Measurements from ENCODE around the gene AMPD2.

Gene AMPD2

GRCh38 chr1:109613361-109614147, 6.1 kb upstream of the AMPD2 start:
- DNase-seq (ENCODE audit: low read depth, low spot score): peak; percentile 31
- H3K4me3 ChIP-seq (ENCODE audit: low read depth, low read length): no peak overlapping the region
- TF ChIP-seq, protein P1, sequence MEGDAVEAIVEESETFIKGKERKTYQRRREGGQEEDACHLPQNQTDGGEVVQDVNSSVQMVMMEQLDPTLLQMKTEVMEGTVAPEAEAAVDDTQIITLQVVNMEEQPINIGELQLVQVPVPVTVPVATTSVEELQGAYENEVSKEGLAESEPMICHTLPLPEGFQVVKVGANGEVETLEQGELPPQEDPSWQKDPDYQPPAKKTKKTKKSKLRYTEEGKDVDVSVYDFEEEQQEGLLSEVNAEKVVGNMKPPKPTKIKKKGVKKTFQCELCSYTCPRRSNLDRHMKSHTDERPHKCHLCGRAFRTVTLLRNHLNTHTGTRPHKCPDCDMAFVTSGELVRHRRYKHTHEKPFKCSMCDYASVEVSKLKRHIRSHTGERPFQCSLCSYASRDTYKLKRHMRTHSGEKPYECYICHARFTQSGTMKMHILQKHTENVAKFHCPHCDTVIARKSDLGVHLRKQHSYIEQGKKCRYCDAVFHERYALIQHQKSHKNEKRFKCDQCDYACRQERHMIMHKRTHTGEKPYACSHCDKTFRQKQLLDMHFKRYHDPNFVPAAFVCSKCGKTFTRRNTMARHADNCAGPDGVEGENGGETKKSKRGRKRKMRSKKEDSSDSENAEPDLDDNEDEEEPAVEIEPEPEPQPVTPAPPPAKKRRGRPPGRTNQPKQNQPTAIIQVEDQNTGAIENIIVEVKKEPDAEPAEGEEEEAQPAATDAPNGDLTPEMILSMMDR (IDR thresholded peaks at IDR 0.05; ENCODE audit: low read depth, low read length): no peak
- in situ Hi-C loops (cut with HindIII; ENCODE audit: low sequenced_read_pairs): no loop called here

GRCh38 chr1:109615879-109616278, 3.8 kb upstream of the AMPD2 start:
- TF ChIP-seq, protein P1 (IDR thresholded peaks at IDR 0.05; ENCODE audit: low read depth, low read length): no peak
- no peak for DNase-seq (ENCODE audit: low read depth, low spot score)
- in situ Hi-C loops (cut with HindIII; ENCODE audit: low sequenced_read_pairs): no loop called here
- H3K4me3 ChIP-seq (ENCODE audit: low read depth, low read length): no peak overlapping the region

DNA sequence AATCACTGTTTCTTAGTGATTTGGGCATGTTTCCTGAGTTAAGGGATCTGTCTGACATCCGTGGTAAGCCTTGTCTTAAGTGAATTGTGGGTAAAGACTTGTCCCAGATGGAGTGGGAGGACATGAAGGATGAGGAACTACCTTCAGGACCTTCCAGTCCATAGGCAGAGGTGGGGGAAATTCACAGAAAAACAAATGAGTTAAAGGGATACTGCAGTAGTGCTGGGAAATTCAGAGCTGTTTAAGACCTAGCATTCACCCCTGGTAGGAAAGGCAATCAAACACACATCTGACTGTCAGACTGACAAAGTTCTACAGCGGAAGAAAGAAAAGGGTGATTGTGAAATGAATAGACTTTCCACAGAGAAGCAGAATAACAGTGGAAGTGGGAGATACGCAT, 3.2 kb upstream of the AMPD2 start:
- no peak overlapping the region for H3K4me3 ChIP-seq (ENCODE audit: low read depth, low read length)
- in situ Hi-C loops (cut with HindIII; ENCODE audit: low sequenced_read_pairs): no loop called here

DNA sequence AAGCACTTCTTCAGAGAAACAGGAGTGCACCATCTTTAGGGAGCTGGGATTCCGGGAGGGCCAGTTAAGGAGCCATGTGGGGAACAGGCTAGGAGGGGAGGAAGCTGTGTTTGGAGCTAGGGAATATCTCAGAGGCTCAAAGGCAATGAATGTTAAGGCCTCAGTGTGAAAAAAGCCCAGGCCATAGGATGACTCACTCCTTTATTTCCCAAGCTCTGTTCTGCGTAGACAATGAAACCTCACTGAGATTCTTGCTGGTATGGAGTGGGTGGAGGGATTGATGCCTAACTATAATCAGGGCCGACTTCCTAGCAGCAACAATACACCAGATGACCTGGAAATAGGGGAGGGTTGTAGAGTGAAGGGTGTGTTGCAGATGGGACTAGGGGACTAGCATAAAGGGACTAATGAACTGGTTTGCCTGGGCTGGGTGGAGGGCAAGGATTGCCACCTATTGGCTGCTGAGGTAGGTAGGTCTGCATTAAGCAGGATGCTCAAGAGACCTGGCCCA, 2.3 kb upstream of the AMPD2 start:
- TF ChIP-seq, protein P1 (IDR thresholded peaks at IDR 0.05; ENCODE audit: low read depth, low read length): no peak
- in situ Hi-C loops (cut with HindIII; ENCODE audit: low sequenced_read_pairs): no loop called here
- DNase-seq (ENCODE audit: low read depth, low spot score): peak; percentile 88
- no peak overlapping the region for H3K4me3 ChIP-seq (ENCODE audit: low read depth, low read length)

More for the DNA sequence above, 3.2 kb upstream of the AMPD2 start:
- TF ChIP-seq, protein P1 (IDR thresholded peaks at IDR 0.05; ENCODE audit: low read depth, low read length): no peak
- DNase-seq (ENCODE audit: low read depth, low spot score): no peak

DNA sequence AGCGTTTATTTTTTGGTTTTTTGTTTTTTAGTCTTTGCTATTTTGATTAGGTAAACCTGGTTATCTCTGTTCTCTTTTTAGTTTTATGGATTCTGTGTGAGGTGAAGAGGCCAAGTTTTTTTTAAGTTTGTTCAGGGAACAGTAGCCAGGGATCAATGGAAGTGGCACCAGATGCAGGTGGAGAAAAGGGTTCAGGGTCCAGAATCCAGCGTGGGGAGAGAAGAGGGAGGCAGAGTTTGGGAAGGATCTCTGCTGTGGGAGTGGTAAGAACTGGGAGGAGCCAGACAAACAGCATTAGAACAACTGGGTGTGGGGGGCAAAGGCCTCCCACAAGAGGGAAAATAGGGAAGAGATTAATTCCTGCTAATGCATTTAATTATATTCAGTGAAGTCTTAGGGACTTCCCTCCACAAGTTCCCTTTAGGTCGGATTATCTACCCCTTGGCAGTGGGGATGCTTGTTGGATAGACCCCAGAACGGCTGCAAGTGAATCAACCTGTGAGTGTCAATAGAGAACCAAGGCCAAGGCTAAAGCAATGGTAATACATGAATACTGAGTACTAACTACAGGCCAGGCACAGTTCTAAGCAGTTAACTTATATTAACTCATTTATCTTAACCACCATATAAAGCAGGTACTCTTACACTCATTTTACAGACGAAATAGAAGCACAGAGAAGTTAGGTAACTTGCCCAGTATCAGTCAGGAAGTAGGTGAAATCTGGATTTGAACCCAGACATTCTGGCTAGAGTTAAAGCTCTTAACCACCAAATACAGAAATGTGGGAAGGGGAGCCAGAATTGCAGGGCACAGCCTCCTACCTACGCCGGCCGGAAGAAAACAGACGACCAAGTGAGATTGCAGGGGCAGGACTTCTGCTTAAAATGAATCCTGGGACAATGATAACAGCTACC, 719 bp upstream of the AMPD2 start:
- in situ Hi-C loops (cut with HindIII; ENCODE audit: low sequenced_read_pairs): no loop called here
- no peak for DNase-seq (ENCODE audit: low read depth, low spot score)
- TF ChIP-seq, protein P1 (IDR thresholded peaks at IDR 0.05; ENCODE audit: low read depth, low read length): no peak
- peak overlapping the region; percentile 83 for H3K4me3 ChIP-seq (ENCODE audit: low read depth, low read length)

GRCh38 chr1:109620401-109620791, 759 bp downstream of the AMPD2 start:
- TF ChIP-seq, protein P1 (IDR thresholded peaks at IDR 0.05; ENCODE audit: low read depth, low read length): no peak
- DNase-seq (ENCODE audit: low read depth, low spot score): no peak
- H3K4me3 ChIP-seq (ENCODE audit: low read depth, low read length): peak overlapping the region; percentile 83
- in situ Hi-C loops (cut with HindIII; ENCODE audit: low sequenced_read_pairs): no loop called here
